Hematopoietic multipotent progenitor cell treated with erythropoietin and hydrocortisone succinate and interleukin-3 and kit ligand, for 4 days (in vitro differentiated cells): Measurements from ENCODE around the gene SCAI.
A peak's percentile ranks its signal among the peaks of the same experiment; 100 is the strongest.
"Not testable (repeated sequence)": the region's sequence is repeated elsewhere in the genome, so short reads cannot be mapped to it uniquely, and the experiment has no call there.

Experiments used
- DNase-seq: peaks from one replicate; pipeline ENCODE4 v3.0.0-alpha.2; 2015

Gene SCAI

DNA sequence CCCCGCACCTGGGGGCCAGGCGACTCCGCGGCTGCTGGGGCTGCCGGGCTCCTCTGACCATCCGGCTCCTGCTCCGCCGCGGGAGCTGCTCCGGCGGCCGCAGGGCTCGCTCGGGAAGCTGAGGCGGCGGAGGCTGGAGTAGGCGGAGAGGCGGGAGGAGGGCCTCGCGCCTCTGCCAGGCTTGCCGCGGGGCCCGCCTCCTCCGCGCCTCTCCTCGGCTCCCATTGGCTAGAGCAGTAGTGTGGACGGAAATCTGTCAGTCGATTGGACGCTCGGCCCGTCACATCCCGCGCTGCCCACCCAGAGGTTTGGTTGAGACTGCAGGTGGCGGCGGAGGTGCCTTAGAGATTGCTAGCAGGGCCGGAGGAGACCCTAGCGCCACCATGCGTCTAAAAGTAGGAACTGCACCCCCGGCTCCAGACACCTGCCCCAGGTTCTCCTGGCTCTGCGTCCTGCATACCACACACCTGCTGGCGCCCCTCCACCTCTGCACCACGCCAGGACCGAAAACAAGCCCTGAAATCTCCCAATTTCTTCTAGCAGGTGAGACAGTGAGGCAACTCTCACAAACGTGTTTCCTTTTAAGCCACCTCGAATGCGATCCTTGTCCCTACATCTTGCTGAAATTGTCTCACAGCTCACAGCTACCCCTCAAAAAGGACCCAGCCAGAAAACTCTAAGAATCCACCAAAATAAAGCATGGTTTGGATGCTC is at the start of gene SCAI:
SCAI (minus strand) TSS at position 152 of the 714 bp plus-strand sequence; CDS start at position 61, 91 bp downstream.
- DNase-seq, result peak; percentile 100

DNA sequence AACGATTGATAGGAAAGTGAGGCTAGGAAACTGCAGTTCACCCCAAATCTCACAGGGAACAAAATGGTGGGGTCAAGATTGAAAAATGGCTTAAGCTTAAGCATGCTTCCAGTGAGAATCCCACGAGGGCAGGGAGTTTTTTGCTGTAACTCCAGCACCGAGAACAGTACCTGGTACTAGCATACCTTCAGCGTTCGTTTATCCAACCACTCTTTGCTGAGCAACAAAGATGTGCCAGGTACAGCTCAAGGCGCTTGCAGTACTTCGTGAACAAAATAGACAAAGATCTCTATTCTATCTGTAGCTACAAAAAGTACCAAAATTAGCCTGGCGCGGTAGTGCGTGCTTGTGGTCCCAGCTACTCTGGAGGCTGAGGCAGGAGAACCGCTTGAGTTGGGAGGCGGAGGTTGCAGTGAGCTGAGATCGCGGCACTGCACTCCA is 47.1 kb upstream of the SCAI start:
- DNase-seq, result peak; percentile 46

GRCh38 chr9:125189361-125190289 is 46.3 kb upstream of the SCAI start, which contains the start of gene PPP6C:
PPP6C (minus strand) TSS chr9:125189803; CDS start chr9:125189718, 85 bp downstream.
- peak; percentile 99 for DNase-seq

- DNase-seq, result peak; percentile 65
Observed at GRCh38 chr9:125189011-125189360, 45.7 kb upstream of the SCAI start.

DNA sequence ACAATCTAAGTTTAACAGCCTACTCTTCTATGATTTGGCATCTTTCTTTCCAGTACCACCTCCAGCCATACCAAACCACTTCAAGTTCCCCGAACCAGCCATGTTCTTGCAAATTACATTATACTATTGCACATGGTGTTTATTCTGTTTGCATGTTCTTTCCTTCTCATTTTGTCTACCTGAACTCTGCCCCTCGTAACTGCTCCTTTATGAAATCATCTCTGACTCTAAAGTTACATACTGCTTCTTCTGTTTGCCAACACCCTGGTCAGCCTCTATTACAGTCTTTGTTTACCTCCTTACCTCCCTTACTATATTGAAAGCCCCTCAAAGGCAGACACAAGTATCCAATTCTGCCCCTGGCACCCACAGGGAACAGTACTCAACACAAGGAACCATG is 40.2 kb upstream of the SCAI start:
- DNase-seq, result no peak

DNA sequence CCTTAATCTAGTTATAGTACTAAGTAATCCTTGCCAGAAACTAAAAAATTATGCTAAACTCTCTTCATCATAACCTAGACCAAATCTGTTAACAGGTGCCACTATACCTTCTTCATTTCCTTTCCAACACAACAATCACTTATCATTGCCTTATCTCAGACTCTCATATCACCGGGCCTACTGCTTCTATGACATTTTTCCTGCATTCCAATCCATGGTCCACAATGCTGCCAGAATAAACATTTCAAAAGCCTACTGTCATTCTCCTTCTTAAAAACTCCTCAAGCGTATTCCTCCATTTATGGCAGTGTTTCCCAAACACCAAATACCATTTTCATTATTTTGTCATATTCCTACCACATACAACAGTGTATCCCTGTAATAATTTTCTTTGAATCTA is 39.7 kb upstream of the SCAI start:
- no peak for DNase-seq

DNA sequence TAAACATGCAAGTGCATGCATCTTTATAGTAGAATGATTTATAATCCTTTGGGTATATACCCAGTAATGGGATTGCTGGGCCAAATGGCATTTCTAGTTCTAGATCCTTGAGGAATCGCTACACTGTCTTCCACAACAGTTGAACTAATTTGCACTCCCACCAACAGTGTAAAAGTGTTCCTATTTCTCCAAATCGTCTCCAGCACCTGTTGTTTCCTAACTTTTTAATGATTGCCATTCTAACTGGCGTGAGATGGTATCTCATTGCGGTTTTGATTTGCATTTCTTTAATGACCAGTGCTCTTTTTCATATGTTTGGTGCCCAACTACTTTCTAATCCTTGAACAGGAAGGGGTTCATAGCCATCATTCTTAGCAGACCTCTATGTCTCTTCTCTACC is 38.4 kb upstream of the SCAI start:
- DNase-seq, result not testable (repeated sequence)

GRCh38 chr9:125180876-125181275 is 37.5 kb upstream of the SCAI start:
- DNase-seq, result no peak

DNA sequence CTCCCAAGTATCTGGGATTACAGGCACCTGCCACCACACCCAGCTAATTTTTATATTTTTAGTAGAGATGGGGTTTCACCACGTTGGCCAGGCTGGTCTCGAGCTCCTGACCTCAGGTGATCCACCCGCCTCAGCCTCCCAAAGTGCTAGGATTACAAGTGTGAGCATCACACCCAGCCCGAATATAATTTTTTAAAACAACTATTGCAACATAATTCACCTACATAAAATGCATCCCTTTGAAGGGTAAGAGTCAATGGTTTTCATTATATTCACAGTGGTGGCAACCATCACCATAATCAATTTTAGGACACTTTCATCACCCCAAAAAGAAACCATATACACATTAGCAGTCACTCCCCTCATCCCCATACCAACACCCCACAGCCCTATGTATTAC is 36.4 kb upstream of the SCAI start:
- DNase-seq, result not testable (repeated sequence)

DNA sequence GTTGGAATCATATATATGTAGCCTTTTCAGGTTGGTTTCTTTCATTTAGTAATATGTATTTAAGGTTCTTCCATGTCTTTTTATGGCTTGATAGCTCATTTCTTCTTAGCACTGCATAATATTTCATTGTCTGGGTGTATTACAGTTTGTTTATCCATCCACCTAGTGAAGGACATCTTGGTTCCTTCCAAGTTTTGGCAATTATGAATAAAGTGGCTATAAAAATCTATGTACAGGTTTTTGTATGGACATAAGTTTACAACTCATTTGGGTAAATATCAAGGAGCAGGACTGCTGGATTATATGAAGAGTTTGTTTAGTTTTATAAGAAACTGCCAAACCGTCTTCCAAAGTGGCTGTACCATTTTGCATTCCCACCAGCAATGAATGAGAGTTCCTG is 34.6 kb upstream of the SCAI start:
- DNase-seq, result no peak

GRCh38 chr9:125176636-125177035 is 33.3 kb upstream of the SCAI start:
- no peak for DNase-seq

DNA sequence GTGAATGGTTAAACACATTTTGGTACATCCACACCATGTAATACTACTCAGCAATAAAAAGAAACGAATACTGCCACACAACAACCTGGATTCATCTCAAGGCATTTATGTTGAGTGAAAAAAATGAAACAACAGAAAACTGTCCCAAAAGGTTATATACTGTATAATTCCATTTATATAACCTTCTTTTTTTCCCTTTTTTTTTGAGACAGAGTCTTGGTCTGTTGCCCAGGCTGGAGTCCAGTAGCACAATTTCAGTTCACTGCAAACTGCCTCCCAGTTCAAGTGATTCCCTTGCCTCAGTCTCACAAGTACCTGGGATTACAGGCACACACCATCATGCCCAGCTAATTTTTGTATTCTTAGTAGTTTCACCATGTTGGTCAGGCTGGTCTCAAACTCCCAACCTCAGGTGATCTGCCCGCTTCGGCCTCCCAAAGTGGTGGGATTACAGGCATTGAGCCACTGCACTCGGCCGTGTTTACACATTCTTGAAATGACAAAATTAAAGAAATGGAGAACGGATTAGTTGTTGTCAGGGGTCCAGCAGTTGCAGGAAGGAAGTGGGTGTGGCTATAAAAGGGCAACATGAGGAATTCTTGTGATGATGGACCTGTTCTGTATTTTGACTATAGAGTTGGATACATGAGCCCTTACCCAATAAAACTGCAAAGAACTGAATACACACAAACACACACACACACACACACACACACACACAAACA is 28.9 kb upstream of the SCAI start:
- peak; percentile 64 for DNase-seq

- no peak for DNase-seq
Observed at GRCh38 chr9:125169895-125170294, 26.6 kb upstream of the SCAI start.

- no peak for DNase-seq
Observed at GRCh38 chr9:125166762-125167161, 23.4 kb upstream of the SCAI start.

DNA sequence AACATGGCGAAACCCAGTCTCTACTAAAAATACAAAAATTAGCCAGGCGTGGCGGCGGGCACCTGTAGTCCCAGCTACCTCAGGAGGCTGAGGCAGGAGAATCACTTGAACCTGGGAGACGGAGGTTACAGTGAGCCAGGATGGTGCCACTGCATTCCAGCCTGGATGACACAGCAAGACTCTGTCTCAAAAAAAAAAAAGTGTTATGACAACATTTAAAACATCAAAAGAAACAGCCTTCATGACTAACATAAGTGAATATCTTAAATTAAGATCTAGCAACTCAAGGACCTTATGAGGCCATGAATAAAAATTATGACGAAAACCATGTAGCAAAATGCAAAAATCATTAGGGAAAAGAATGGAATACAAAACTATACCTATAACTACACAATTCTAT is 19.6 kb upstream of the SCAI start:
- not testable (repeated sequence) for DNase-seq

DNA sequence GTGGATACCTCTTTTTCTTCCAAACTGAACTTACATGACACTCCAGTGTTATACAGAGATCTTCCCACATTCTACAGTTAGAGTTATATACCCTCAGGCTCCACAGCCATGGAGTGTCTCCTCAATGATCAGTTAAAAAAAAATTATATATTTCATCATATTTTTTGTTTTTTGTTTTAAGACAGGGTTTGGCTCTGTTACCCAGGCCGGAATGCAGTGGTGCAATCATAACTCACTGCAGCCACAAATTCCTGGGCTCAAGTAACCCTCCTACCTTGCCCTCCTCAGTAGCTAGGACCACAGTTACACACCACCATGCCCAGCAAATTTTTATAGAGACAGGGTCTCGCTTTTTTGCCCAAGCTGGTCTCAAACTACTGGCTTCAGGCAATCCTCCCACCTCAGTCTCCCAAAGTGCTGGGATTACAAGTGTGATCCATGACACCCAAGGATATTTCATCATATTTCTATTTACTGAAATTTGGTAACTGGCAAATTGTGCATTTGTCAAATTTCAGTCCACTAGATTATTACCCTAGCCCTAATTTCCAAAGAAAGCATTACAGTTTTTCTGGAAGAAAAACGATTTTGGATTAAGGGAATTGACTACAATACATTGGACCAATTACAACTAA is 18.1 kb upstream of the SCAI start:
- no peak for DNase-seq

DNA sequence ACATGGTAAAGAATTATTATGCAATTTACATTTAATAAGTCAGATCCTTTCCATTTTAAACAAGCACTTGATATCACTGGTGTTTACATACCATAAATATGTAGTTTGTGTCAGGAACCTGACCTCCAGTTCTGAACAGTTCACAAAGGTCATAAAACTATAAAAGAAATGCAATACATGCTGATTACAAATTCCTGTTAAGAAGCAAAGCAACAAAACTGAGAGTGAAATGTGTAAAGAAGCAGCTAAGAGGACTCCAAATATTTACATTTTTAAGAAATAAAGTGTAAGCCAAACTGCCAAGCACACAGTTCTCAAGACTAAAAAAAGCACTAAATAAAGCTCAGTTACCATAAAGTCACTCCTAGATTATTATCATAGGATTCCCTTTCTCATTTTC is 17.4 kb upstream of the SCAI start:
- DNase-seq, result no peak

DNA sequence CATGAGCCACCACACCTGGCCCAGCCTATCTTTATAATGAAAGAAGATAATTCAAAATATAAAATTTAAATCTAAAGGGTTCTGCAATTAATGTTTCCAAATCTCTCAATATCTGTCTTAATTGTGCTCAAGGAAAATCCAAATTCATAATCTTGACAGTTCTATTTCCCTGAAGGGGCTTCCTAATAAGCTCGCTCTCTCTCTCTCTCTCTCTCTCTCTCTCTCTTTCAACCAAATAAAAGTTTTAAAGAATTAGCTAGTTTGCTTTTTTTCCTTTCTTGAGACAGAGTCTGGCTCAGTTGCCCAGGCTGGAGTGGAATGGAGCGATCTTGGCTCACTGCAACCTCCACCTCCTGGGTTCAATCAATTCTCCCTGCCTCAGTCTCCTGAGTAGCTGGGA is 13.2 kb upstream of the SCAI start:
- no peak for DNase-seq

DNA sequence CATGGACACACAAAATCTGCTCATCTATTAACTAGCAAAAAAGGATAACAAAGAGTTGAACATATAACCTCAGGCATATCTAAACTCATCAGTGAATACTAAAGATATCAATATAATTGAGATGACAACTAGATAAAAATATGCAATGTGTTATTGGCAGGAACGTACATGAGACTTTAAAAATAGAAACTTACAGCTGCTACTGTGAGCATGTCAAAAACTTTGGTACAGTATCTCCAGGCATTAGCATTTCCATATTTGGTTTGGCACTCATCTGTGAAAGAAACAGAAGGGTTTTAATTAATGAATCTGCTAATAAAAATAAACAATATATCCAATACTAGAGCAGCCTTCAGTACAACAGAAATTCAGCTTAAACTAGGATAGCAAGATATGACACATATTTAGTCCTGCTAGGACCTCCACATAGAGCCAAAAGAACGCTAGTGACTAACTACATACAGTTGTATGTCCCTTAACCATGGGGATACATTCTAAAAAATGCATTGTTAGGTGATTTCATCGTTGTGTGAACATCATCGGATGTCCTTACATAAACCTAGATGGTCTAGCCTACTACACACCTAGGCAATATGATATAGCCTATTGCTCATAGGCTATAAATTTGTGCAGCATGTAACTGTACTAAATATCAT is 10.5 kb upstream of the SCAI start:
- no peak for DNase-seq

GRCh38 chr9:125151730-125152129 is 8.4 kb upstream of the SCAI start:
- no peak for DNase-seq

DNA sequence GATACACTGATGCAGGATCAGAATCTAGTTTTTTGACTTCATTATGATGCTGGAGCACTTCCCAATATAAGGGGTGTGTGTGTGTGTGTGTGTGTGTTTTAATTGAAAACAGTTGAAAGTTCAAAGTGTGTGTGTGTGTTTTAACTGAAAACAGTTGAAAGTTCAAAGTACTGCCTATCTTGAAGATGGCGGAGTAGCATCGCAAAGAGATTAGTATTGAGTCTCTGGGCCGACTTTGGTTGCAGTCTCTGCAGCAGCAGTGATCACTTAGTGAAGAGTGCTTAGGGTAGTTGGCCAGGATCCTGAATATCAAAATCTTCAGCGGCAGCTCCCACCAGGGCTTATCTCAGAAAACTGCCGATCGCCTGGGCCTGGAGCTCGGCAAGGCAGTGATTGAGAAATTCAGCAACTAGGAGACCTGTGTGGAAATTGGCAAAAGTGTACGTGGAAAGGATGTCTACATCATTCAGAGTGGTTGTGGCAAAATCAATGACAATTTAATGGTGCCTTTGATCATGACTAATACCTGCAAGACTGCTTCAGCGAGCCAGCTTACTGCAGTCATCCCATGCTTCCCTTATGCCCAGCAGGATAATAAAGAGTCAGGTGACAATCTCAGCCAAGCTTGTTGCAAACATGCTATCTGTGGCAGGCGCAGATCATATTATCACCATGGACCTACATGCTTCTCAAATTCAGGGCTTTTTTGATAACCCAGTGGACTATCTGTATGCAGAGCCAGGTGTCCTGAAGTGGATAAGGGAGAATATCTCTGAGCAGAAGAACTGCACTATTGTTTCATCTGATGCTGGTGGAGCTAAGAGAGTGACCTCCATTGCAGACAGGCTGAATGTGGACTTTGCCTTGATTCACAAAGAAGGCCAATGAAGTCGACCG is 7.3 kb upstream of the SCAI start:
- DNase-seq, result no peak
